ENCODE measurements around the gene VGF. TPM values are rescaled to one million over a fixed set of nuclear protein-coding genes. Genes with fewer than 3 reads are reported as not detected.

Gene VGF
- total RNA-seq, 4 donors from 2014 or later = not detected

DNA sequence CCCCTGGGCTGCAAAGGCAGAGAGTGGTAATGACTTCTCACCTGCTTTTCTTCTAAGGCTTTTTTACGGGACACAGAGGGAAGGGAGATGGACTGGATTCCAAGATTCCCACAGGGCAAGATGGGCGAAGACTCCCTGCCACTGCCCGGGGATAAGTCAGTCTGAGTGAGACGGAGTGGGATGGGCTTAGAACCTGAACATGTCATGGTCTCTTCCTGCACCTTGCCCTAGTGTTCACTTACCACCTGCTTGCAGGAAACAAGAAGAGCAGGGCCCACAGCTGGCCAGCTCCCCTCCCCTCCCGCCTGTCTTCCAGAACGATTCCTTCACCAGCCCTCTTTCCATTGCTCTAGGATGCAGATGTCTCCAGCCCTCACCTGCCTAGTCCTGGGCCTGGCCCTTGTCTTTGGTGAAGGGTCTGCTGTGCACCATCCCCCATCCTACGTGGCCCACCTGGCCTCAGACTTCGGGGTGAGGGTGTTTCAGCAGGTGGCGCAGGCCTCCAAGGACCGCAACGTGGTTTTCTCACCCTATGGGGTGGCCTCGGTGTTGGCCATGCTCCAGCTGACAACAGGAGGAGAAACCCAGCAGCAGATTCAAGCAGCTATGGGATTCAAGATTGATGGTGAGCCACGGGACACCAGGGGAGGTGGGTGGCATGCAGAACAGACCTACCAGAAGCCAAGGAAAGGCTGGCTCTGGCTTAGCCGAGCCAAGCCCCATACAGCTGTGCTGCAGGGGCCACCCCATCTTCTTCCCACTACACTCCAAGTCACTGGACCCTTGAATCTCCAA lies 37.1 kb downstream of the VGF start:
- H3K36me3 ChIP-seq = peaks cover 0 to 16% (median 0%) of the 10 kb centered on the region in 3 donors
- peak overlapping the region in 1 of 4 donors; percentile 7 for H3K27ac ChIP-seq
- H3K27me3 ChIP-seq = no peaks in the 10 kb centered on the region
- TF ChIP-seq POLR2A (IDR thresholded peaks at IDR 0.05) = no peak
- TF ChIP-seq, protein P1, sequence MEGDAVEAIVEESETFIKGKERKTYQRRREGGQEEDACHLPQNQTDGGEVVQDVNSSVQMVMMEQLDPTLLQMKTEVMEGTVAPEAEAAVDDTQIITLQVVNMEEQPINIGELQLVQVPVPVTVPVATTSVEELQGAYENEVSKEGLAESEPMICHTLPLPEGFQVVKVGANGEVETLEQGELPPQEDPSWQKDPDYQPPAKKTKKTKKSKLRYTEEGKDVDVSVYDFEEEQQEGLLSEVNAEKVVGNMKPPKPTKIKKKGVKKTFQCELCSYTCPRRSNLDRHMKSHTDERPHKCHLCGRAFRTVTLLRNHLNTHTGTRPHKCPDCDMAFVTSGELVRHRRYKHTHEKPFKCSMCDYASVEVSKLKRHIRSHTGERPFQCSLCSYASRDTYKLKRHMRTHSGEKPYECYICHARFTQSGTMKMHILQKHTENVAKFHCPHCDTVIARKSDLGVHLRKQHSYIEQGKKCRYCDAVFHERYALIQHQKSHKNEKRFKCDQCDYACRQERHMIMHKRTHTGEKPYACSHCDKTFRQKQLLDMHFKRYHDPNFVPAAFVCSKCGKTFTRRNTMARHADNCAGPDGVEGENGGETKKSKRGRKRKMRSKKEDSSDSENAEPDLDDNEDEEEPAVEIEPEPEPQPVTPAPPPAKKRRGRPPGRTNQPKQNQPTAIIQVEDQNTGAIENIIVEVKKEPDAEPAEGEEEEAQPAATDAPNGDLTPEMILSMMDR (IDR thresholded peaks at IDR 0.05) = no peak
- H3K4me1 ChIP-seq = peaks cover 17 to 52% (median 40%) of the 10 kb centered on the region in 3 donors
- no peaks in the 10 kb centered on the region for H3K9me3 ChIP-seq
- H3K4me3 ChIP-seq = peak overlapping the region in 3 of 4 donors; percentile 7 to 35 (median 33)
- intact Hi-C loops (cut with DNase I) = no loop called here
- DNase-seq = no peak
- 74 to 82% methylated on average over 7 to 12 of the region's 14 CpGs for WGBS, 2 donors

DNA sequence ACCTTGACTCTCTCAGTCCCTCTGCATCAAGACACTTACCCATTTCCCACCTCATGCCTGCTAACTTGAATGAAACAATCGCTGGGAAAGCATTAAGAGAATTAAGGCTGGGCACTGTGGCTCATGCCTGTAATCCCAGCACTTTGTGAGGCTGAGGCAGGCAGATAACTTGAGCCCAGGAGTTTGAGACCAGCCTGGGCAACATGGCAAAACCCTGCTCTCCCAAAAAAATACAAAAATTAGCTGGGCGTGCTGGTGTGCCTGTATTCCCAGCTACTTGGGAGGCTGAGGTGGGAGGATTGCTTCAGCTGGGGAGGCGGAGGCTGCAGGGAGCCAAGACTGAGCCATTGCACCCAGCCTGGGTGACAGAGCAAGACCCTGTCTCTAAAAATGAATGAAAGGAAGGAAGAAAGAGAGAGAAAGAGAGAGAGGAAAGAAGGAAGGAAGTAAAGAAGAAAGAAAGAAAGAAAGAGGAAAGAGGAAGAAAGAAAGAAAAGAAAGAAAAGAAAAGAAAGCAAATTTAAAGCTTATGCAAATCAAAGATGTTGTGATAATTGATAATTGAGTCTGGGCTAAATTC lies 37.8 kb downstream of the VGF start:
- intact Hi-C loops (cut with DNase I) = no loop called here
- peak overlapping the region; percentile 70 to 89 (median 82) for H3K27ac ChIP-seq
- 70 to 83% methylated on average over 1 to 2 of the region's 3 CpGs for WGBS, 2 donors
- peaks cover 17 to 59% (median 45%) of the 10 kb centered on the region in 3 donors for H3K4me1 ChIP-seq
- no peaks in the 10 kb centered on the region for H3K27me3 ChIP-seq
- DNase-seq = no peak
- peaks cover 0 to 16% (median 0%) of the 10 kb centered on the region in 3 donors for H3K36me3 ChIP-seq
- no peaks in the 10 kb centered on the region for H3K9me3 ChIP-seq
- TF ChIP-seq, protein P1 (IDR thresholded peaks at IDR 0.05) = no peak
- TF ChIP-seq POLR2A (IDR thresholded peaks at IDR 0.05) = no peak
- H3K4me3 ChIP-seq = peak overlapping the region in 3 of 4 donors; percentile 33 to 59 (median 35)

DNA sequence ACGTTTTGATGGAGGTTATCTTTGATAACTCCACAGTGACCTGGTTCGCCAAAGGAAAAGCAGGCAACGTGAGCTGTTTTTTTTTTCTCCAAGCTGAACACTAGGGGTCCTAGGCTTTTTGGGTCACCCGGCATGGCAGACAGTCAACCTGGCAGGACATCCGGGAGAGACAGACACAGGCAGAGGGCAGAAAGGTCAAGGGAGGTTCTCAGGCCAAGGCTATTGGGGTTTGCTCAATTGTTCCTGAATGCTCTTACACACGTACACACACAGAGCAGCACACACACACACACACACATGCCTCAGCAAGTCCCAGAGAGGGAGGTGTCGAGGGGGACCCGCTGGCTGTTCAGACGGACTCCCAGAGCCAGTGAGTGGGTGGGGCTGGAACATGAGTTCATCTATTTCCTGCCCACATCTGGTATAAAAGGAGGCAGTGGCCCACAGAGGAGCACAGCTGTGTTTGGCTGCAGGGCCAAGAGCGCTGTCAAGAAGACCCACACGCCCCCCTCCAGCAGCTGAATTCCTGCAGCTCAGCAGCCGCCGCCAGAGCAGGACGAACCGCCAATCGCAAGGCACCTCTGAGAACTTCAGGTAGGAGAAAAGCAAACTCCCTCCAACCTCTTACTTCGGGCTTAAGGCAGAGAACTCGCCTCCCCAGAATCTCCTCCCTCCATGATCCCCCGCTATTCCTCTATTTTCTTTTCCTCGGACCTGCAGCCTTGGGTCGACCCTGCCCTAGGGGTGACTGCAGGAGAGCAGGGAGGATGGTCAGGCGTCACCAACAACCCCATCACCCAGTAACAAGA lies 38.5 kb downstream of the VGF start, which contains the start of gene SERPINE1:
Gene SERPINE1, plus strand, starts transcription at position 454 of the 809 bp plus-strand sequence. CDS start 1,290 bp downstream, outside the sequence.
- no peaks in the 10 kb centered on the region for H3K27me3 ChIP-seq
- TF ChIP-seq POLR2A (IDR thresholded peaks at IDR 0.05) = peak in 3 of 4 donors; percentile 83 to 88 (median 84)
- TF ChIP-seq, protein P1 (IDR thresholded peaks at IDR 0.05) = peak in 1 of 6 experiments; percentile 17
- H3K36me3 ChIP-seq = peaks cover 0 to 13% (median 0%) of the 10 kb centered on the region in 3 donors
- peak within 1 kb of the TSS; percentile 70 to 89 (median 82) for H3K27ac ChIP-seq
- WGBS, 2 donors = 8 to 12% methylated on average over 7 to 20 of the region's 22 CpGs
- H3K9me3 ChIP-seq = no peaks in the 10 kb centered on the region
- intact Hi-C loops (cut with DNase I) = no loop called here
- H3K4me1 ChIP-seq = peaks cover 21 to 66% (median 52%) of the 10 kb centered on the region in 3 donors
- peak within 1 kb of the TSS in 3 of 4 donors; percentile 33 to 59 (median 35) for H3K4me3 ChIP-seq
- peak; percentile 47 for DNase-seq

DNA sequence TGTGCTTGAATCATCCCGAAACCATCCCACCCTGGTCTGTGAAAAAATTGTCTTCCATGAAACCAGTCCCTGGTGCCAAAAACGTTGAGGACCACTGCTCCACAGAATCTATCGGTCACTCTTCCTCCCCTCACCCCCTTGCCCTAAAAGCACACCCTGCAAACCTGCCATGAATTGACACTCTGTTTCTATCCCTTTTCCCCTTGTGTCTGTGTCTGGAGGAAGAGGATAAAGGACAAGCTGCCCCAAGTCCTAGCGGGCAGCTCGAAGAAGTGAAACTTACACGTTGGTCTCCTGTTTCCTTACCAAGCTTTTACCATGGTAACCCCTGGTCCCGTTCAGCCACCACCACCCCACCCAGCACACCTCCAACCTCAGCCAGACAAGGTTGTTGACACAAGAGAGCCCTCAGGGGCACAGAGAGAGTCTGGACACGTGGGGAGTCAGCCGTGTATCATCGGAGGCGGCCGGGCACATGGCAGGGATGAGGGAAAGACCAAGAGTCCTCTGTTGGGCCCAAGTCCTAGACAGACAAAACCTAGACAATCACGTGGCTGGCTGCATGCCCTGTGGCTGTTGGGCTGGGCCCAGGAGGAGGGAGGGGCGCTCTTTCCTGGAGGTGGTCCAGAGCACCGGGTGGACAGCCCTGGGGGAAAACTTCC lies 39.2 kb downstream of the VGF start:
- WGBS, 2 donors = 30 to 34% methylated on average over 8 to 10 of the region's 15 CpGs
- Histone ChIP-seq H3K36me3 (peaks cover 0 to 11% (median 0%) of the 10 kb centered on the region in 3 donors), H3K4me1 (peaks cover 22 to 73% (median 55%) of the 10 kb centered on the region in 3 donors), H3K9me3 (no peaks in the 10 kb centered on the region), H3K27ac (peak overlapping the region; percentile 70 to 89 (median 82)), H3K4me3 (peak overlapping the region in 2 of 4 donors; percentile 33 to 59), H3K27me3 (no peaks in the 10 kb centered on the region)
- TF ChIP-seq, protein P1 (IDR thresholded peaks at IDR 0.05) = no peak
- no peak for TF ChIP-seq POLR2A (IDR thresholded peaks at IDR 0.05)
- no peak for DNase-seq
- intact Hi-C loops (cut with DNase I) = no loop called here
